DND-41 (cell line): Measurements from ENCODE around the gene USP1.

ENCODE experiments used
- EZH2 ChIP-seq: IDR thresholded peaks from 3 replicates; pipeline ENCODE4 v1.6.1; 2012; ENCODE audit warnings: borderline replicate concordance, low read depth, mild to moderate bottlenecking, moderate library complexity, low read length, inconsistent platforms; ENCODE audit not compliant: severe bottlenecking
- TF ChIP-seq, protein P1 (sequence below): IDR thresholded peaks from 2 replicates; pipeline ENCODE4 v1.5.1; 2012; ENCODE audit warnings: borderline replicate concordance, low read length, moderate library complexity, mild to moderate bottlenecking; ENCODE audit not compliant: poor library complexity, severe bottlenecking; ENCODE audit errors: extremely low read depth

- TF ChIP-seq, protein P1, sequence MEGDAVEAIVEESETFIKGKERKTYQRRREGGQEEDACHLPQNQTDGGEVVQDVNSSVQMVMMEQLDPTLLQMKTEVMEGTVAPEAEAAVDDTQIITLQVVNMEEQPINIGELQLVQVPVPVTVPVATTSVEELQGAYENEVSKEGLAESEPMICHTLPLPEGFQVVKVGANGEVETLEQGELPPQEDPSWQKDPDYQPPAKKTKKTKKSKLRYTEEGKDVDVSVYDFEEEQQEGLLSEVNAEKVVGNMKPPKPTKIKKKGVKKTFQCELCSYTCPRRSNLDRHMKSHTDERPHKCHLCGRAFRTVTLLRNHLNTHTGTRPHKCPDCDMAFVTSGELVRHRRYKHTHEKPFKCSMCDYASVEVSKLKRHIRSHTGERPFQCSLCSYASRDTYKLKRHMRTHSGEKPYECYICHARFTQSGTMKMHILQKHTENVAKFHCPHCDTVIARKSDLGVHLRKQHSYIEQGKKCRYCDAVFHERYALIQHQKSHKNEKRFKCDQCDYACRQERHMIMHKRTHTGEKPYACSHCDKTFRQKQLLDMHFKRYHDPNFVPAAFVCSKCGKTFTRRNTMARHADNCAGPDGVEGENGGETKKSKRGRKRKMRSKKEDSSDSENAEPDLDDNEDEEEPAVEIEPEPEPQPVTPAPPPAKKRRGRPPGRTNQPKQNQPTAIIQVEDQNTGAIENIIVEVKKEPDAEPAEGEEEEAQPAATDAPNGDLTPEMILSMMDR: no peak
- peak; percentile 66 for TF ChIP-seq EZH2
These were observed at the start of gene USP1 for GRCh38 chr1:62436466-62437272.
